ENCODE results near the gene ENPEP.
"Not testable (repeated sequence)": the region's sequence is repeated elsewhere in the genome, so short reads cannot be mapped to it uniquely, and the experiment has no call there.

ENPEP gene

GRCh38 chr4:110475881-110476818 is at the start of gene ENPEP:
Gene ENPEP (plus strand): TSS chr4:110476155. CDS start chr4:110476415, 260 bp downstream.
- DNase-seq (ENCODE audit: low read depth in 2 of 2, low spot score in 1 of 2): no peak

GRCh38 chr4:110431805-110432204 is 44.1 kb upstream of the ENPEP start:
- not testable (repeated sequence) for DNase-seq (ENCODE audit: low read depth in 2 of 2, low spot score in 1 of 2)

GRCh38 chr4:110437292-110437691 is 38.7 kb upstream of the ENPEP start:
- DNase-seq (ENCODE audit: low read depth in 2 of 2, low spot score in 1 of 2): not testable (repeated sequence)

DNA sequence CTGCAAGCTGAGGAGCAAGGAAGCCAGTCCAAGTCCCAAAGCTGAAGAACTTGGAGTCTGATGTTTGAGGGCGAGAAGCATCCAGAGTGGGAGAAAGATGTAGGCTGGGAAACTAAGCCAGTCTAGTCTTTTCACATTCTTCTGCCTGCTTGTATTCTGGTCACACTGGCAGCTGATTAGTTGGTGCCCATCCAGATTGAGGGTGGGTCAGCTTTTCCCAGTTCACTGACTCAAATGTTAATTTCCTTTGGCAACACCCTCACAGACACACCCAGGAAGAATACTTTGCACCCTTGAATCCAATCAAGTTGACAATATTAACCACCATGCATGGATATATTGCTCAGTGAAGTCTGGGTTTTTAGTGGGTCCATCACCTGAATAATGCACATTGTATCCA is 36.7 kb upstream of the ENPEP start:
- DNase-seq (ENCODE audit: low read depth in 2 of 2, low spot score in 1 of 2): not testable (repeated sequence)

GRCh38 chr4:110442309-110442708 is 33.6 kb upstream of the ENPEP start:
- DNase-seq (ENCODE audit: low read depth in 2 of 2, low spot score in 1 of 2): no peak

DNA sequence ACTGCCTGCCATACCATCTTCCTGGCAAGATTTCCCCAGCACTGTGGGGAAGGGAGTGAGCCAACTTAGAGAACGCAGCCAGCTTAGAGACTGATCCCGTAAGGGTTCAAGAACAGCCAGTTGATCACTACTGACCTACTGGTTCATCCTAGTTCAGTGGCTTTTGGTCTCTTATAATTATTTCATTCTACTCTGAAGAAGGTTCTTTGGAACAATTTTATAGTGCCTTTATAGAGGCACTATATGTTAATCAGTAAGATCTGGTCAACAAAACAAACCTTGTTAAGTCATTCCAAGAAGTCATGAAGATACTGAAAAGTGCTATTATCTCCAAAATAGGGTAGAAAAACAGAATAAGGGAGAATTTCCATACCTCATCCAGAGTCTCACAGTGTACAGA is 33.2 kb upstream of the ENPEP start:
- no peak for DNase-seq (ENCODE audit: low read depth in 2 of 2, low spot score in 1 of 2)

GRCh38 chr4:110449947-110450346 is 26.0 kb upstream of the ENPEP start:
- DNase-seq (ENCODE audit: low read depth in 2 of 2, low spot score in 1 of 2): no peak

DNA sequence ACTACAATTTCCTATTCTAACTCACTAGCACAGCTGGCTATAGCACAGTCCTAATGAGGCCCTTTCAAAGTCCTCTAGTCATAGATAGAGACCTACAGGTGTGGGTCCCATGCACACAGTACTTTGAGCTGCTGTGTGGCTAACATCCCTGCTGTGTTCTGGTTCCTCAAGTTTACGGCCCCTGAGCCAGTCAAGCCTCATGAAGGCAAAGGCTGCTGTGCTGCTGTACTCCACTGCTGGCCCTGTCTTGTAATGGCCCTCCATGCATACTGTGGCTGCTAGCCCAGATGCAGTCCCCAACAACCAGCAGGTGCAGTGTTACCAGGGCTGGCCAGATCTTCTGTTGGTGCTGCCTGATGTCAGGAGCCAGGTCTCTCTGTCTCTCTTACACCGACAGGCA is 23.4 kb upstream of the ENPEP start:
- no peak for DNase-seq (ENCODE audit: low read depth in 2 of 2, low spot score in 1 of 2)

GRCh38 chr4:110454441-110454840 is 21.5 kb upstream of the ENPEP start:
- no peak for DNase-seq (ENCODE audit: low read depth in 2 of 2, low spot score in 1 of 2)

DNA sequence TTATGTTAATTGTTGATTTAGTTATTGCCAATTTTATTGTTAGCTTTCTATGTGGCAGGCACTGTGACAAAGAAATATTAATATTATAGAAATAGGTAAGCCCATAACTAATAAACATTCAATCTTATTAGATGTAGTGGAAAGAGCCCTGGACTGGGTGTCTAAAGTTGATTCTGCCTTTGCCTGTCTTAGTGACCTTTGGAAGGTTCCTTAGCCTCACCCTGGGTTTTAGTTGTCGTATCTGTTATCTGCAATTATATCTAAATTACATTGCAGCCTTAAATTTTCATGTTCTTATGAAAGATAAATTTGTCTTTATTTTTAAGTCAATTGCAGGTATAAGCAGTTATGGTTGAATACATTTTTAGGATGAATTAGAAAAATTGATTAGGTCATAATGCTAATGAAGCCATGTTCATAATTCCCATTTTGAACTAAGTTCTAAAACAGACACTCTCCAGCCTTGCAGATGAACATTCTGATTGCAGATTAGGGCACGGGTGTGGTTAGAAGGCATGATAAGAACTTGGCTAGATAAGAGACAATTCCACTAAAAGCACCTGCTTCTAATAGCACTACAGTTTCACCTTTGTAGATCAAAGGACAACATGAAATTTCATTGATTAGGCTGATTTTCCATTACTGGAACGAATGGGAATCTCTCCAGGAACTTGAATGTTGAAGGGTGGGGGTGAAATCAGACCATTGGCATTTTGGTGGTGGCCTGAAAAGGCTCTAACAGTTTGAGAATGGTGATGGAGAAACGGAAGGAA is 17.3 kb upstream of the ENPEP start:
- no peak for DNase-seq (ENCODE audit: low read depth in 2 of 2, low spot score in 1 of 2)

DNA sequence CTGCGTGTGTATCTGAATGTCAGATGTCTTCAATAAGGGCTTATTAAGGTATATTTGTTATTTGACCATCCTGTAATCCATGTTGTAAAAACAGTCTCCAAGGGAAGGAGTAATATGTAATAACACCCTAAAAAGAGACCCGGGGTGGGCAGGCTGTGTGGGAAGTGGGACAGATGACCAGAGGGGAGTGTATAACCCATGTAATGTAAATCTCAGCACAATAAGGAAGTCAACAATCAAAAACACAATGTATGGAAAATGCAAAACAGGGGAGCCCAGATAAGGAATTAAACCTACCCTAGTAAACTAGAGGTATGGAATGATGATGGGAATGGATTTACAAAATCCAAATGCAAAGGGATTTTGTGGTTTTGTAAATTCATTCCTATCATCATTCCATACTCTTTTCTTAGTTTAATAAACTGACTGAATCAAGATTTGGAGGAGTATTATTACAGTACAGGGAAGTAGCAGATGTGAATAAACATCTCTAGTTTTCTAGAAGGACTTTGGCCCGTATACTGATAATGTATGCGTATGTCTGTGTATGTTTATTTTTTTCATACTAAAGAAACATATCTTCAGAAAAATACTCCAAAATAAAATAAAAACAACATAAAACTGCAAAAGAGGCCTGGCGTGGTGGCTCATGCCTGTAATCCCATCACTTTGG is 15.7 kb upstream of the ENPEP start:
- DNase-seq (ENCODE audit: low read depth in 2 of 2, low spot score in 1 of 2): no peak

DNA sequence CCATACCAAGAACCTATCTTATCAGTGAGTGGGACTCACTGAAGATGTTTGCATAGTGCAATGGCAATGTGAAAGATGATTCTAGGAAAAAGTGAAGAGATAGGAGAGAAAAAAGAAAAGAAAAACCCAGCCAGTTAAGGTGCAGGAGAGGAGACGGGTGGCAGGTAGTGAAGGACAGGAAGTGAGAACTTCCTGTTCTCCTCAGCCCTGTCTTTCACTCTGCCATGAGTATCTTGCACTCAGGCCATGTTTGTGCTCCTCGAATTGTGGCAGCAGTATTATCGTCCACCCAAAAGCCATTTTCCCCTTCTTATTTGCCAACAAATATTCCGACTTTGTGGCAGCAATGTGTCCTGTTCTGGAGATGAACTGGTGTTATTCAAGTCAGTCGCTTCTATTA is 8.6 kb upstream of the ENPEP start:
- DNase-seq (ENCODE audit: low read depth in 2 of 2, low spot score in 1 of 2): no peak

DNA sequence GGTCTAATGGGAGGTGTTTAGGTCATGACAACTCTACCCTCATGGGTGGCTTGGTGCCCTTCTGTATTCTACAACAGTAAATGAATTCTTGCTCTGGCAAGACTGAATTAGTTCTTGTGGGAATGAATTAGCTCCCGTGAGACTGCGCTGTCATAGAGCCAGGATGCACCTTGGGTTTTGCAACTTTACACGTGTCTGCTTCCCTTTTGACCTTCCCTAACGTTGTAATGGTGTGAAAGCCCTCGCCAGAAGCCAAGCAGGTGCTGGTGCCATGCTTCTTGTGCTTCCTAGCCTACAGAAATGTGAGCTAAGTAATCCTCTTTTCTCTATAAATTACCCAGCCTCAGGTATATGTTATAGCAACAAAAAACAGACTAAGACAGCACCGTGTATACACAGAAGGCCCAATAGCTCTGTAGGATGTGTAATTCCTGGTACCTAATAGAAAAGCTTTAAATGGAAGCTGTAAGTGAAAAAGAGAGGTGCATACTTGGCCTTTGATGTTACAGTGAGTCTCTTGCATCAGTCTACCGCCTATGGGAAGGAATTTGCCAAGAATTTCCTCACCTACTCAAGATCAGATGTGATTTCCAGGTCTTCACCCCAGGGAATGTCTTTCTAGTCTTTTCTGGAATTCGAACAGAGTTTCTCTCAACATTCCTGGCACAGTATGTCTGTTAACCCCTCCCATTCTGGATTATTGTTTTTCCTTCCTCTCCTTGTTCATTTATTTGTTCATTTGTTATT is 3.2 kb upstream of the ENPEP start:
- no peak for DNase-seq (ENCODE audit: low read depth in 2 of 2, low spot score in 1 of 2)

GRCh38 chr4:110474481-110474880 is 1.5 kb upstream of the ENPEP start:
- no peak for DNase-seq (ENCODE audit: low read depth in 2 of 2, low spot score in 1 of 2)

DNA sequence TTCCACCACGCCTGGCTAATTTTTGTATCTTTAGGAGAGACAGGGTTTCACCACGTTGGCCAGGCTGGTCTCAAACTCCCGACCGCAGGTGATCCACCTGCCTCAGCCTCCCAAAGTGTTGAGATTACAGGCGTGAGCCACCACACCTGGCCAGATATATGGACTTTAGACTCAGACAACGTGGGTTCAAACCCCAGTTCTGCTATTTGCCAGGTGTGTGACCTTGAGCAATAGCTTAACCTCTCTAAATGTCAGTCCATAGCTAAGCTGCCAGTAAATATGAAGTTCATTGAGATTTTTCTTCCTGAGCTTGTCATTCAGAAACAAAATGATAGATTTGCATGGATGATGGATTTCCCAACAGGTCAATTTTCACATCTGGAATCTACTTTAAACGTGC is 875 bp upstream of the ENPEP start:
- not testable (repeated sequence) for DNase-seq (ENCODE audit: low read depth in 2 of 2, low spot score in 1 of 2)

GRCh38 chr4:110477836-110478235 is 1.9 kb downstream of the ENPEP start:
- no peak for DNase-seq (ENCODE audit: low read depth in 2 of 2, low spot score in 1 of 2)

- DNase-seq (ENCODE audit: low read depth in 2 of 2, low spot score in 1 of 2): no peak
Observed at GRCh38 chr4:110480031-110480549, 4.1 kb downstream of the ENPEP start.

DNA sequence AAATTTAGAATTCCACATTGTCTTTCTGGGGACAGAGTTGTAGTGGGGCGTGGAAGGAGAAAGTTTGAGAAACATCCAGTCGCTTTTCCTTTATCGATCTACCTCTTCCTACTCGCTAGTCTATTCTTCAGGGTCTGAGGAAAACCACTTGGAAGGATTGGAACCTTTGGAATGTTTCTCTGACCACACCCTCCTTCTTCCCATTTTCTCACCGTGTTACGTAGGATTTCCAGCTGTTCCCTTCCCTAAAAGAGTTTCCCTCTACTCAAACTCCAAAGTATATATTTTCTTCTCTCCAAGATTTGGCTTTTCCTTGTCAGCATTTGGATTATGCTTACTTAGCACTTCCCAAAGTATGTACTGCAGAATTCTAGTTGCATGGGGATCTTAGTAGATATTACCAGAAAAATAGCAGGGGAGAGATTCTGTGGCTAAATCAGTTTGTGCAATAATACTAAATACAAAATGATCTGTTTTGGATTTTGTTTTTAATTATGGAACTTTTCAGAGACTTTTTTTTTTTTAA is 4.9 kb downstream of the ENPEP start:
- no peak for DNase-seq (ENCODE audit: low read depth in 2 of 2, low spot score in 1 of 2)

DNA sequence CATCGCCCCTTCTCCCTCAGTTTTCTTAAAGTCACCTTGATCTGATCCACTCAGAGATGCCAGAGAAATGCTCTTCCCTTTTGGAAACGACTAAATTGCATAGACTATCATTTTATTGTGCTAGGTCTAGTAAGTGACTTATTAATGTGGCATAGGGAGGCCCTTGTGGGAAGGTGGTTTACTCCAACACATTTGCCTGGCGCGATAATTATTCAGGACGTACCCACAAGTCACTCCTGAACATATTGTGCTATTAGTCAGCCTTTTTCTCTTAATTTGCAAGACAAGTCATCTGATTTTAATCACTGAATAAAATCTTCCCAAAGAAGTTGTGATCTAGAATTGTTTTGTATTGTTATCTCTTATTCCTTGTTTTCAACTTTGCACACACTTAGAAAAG is 7.6 kb downstream of the ENPEP start:
- no peak for DNase-seq (ENCODE audit: low read depth in 2 of 2, low spot score in 1 of 2)

DNA sequence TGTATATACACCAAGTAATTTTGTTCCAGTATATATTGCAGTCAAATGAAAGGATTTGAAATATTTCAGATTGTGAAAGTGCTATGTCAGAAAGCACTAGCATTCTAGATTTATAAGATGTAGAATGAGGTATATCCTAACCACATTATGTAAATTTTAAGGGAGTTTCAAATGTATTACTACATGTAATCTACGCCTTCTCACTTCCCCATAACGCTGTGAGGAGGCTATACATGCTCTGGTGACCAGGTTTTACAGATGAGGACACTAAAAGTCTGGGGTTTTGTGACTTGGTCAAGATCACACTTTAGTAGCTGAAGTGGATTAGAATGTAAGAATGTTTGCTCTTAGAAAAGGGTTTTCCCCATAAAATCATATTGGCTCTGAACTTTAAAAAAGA is 8.1 kb downstream of the ENPEP start:
- no peak for DNase-seq (ENCODE audit: low read depth in 2 of 2, low spot score in 1 of 2)

Data from stimulated activated CD8-positive, alpha-beta memory T cell treated with anti-CD3 and anti-CD28 coated beads, Interleukin-4, amount 100 ng/mL, for 4 hours (primary cell).